Activated CD4-positive, CD25-positive, alpha-beta regulatory T cell treated with anti-CD3 and anti-CD28 coated beads, Interleukin-2, amount 50 U/mL, for 24 hours (primary cell): ENCODE data around the gene BAIAP2L2.
"Not testable (repeated sequence)": the region's sequence is repeated elsewhere in the genome, so short reads cannot be mapped to it uniquely, and the experiment has no call there.

Experiments used
- ATAC-seq, 2 donors: fragments of 150-1000 bp; cut with Tn5 transposase; one replicate each; pipeline ENCODE4 v1.10.0; 2021; ENCODE audit warnings: mild to moderate bottlenecking in 1 of 2, moderate library complexity in 1 of 2

BAIAP2L2 gene, protein sequence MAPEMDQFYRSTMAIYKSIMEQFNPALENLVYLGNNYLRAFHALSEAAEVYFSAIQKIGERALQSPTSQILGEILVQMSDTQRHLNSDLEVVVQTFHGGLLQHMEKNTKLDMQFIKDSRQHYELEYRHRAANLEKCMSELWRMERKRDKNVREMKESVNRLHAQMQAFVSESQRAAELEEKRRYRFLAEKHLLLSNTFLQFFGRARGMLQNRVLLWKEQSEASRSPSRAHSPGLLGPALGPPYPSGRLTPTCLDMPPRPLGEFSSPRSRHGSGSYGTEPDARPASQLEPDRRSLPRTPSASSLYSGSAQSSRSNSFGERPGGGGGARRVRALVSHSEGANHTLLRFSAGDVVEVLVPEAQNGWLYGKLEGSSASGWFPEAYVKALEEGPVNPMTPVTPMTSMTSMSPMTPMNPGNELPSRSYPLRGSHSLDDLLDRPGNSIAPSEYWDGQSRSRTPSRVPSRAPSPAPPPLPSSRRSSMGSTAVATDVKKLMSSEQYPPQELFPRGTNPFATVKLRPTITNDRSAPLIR

DNA sequence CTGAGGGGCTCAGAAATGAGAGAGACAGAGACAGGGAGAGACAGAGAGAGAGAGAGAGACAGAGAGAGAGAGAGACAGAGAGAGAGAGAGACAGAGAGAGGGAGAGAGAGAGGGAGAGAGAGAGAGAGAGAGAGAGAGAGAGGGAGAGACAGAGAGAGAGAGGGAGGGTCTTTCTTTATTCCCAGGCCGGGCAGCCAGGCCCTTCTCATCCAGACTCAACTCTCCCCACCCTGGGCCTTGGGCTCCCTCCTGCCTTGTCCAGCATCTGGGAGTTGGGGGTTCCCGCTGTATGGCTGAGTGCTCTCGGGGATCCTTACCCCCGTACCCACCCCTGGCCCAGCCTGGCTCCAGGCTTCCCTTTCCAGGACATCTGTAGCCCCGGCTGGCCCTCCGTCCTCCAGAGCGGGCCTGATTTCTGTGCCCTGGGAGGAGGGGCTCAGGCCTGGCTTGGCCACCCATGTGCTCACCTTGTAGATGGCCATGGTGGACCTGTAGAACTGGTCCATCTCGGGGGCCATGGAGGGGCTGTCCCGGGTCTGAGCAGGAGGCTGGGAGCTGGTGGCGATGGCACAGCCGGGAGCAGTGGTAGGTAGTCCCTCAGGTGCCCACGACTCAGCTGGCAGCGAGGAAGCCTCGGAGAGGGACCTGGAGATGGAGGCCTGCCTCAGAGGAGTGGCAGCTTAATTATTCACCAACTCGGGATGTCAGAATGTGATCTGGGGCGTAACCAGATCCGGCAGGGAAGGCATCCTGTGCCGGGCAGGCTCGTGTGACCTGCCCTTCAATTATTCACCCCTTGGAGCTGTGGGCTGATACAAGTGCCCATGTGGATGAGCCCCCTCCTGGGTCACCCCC, at the start of gene BAIAP2L2:
BAIAP2L2 (minus strand) TSS at position 677 of the 855 bp plus-strand sequence; CDS start at position 518, 159 bp downstream.
- no peak for ATAC-seq

DNA sequence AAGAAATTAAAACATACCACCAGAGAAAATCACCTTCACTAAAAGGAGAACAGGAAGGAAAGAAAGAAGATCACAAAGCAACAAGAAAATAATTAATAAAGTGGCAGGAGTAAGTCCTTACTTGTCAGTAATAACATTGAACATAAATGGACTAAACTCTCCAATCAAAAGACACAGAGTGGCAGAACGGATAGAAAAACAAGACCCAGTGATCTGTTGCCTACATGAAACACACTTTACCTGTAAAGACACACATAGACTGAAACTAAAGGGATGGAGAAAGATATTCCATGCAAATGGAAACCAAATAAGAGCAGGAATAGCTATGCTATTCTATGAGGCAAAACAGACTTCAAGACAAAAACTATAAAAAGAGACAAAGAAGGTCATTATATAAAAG, 45.2 kb upstream of the BAIAP2L2 start:
- no peak for ATAC-seq

DNA sequence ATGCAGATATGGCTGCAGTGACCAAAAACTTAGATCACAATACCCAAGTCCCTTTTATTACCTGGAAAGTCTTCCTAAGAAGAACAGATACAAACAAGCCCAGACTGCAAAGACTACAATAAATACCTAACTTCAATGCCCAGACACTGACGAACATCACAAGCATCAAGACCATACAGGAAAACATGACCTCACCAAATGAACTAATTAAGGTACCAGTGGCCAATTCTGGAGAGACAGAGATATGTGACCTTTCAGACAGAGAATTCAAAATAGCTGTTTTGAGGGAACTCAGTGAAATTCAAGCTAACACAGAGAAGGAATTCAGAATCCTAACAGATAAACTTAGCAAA, 44.1 kb upstream of the BAIAP2L2 start:
- not testable (repeated sequence) for ATAC-seq

DNA sequence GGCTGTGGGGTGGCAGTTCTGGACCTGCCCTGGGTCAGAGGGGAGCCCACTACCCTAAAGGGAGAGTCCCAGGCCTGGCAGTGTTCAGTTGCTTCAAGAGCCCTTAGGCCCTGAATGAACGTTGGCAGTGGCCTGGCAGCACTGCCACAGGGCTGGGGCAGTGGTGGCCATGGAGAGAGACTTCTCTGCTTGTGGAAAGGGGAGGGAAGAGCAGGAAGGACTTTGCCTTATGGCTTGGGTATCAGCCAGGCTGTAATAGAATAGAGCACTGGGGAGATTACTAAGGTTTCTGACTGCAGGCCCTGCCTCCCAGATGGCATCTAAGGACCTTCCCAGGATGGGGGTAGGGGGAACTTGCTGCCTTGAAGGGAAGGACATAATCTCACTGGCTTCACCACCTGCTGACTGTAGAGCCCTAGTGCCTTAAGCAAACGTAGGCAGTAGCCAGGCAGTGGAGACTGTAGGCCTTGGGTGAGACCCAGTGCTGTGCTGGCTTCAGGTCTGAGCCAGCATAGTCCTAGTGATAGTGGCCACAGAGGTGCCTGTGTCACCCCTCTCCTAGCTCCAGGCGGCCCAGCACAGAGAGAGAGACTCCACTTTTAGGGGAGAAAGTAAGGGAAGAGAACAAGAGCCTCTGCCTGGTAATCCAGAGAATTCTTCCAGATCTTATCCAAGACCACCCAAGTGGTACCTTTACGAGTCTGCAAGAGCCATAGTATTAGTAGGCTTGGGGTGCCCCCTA, 43.5 kb upstream of the BAIAP2L2 start:
- ATAC-seq = no peak

DNA sequence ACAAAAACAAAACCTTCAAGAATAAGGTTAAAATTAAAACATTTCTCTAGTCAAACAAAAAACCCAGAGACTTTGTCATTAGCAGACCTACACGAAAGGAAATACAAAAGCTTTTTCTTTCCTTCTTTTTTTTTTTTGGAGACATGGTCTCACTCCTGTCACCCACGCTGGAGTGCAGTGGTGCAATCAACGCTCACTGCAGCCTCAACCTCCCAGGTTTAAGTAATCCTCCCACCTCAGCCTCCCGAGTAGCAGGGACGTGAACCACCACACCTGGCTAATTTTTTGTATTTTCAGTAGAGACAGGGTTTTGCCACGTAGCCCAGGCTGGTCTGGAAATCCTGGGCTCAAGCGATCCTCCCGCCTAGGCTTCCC, 40.6 kb upstream of the BAIAP2L2 start:
- no peak for ATAC-seq

DNA sequence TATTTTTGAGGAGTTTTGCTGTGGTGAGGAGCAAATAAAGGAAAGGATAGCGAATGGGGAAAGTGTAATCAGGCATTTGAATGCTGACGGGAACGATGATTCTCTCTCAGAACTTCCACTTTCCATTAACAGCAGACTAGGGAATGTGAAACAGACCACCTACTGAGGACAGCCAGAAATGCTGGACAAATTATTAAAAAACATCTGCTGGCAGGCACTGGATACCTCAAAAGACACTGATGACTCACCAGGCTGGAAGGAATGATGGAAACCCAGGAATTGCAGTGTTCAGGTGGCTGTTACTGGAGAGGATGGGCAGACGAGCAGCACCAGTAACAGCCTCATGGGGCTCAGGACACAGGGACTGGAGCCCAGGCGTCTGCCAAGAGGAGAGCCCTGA, 37.8 kb upstream of the BAIAP2L2 start:
- no peak for ATAC-seq

DNA sequence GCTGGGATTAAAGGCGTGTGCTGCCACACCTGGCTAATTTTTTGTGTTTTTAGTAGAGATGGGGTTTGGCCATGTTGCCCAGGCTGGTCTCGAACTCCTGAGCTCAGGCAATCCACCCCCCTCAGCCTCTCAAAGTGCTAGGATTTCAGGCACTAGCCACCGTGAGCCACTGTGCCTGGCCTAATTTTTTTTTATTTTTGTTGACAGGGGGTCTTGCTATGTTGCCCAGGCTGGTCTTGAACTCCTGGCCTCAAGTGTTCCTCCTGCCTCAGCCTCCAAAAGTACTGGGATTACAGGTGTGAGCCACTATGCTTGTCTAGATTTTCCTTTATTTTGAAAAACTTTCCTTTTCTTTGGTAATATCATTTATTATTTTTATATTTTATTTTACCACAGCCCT, 35.7 kb upstream of the BAIAP2L2 start:
- not testable (repeated sequence) for ATAC-seq

DNA sequence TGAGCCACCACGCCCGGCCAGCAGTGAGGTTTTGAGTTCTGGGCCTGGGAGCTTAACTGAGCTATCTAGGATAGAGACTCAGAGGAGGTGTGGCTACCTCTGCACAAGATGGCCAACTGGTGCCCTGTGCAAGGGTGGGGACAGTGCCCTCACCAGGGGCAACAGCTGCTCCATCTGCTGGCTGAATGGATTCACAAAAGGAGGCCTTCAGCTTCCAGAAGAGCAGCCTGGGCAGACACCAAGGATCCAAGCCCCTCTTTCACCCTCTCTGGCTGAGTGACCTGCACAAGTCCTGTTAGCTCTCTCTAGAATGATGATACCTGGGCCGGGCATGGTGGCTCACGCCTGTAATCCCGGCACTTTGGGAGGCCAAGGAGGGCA, 33.5 kb upstream of the BAIAP2L2 start:
- no peak for ATAC-seq

DNA sequence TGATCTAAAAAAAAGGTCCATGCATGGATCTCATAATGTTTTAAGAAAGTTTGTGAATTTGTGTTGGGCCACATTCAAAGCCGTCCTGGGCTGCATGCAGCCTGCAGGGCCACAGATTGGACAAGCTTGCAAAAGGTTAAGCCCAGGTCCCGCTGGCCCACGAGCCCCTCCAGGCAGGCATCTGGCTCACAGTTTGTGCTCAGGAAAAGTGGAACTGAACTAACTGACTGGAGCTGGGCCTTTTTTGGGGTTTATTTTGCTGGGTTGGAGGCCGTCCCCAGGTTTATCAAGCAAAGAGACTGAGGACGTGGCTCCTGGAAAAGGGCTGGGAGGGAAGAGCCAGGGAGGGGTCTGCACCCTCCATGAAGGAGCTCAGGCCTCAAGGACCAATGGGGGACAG, 32.1 kb upstream of the BAIAP2L2 start:
- ATAC-seq = no peak

DNA sequence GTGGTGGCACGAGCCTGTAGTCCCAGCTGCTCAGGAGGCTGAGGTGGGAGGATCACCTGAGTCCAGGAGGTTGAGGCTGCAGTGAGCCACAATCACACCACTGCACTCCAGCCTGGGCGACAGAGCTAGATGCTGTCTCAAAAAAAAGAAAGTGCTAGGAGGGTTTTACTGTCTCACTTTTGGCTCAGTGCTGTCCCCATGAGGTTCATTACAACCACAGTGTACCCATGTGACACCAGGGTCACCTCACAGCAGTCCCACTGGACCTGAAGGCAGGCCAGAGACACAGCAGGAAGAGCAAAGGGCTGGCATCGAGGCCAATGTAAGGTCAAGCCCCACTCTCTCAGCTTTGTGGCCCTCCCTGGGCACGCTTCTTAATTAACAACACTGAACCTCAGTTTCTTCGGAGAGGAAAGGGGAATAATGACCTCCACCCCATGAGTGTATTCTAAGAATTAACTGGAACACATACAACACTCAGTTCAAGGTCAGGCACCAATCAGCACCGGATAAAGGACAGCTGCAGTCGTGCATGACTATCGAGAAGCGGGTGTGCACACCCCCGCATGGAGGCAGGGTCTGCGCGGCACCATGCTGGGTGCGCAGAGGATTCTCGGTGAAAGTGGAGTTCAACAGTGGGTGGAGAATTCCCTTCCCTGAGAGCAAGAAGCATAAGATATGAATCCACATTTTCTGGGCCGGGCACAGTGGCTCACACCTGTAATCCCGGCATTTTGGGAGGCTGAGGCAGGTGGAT, 30.9 kb upstream of the BAIAP2L2 start:
- no peak for ATAC-seq

DNA sequence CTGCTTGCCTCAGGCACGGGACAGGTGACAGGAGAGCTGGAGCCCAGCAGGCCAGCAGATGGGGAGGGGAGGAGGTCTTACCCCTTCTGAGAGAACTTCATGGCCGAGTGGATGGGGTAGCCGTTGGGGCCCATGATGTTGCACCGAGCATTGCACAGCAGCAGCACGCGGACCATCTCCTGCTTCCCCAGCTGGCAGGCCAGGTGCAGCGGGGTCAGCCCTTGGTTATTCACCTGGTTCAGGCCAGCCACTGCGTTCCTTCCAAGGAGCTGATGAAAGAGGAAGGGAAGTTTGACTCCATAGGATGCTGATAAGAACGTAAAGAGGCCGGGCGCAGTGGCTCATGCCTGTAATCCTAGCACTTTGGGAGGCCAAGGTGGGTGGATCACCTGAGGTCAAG, 29.4 kb upstream of the BAIAP2L2 start:
- no peak for ATAC-seq

DNA sequence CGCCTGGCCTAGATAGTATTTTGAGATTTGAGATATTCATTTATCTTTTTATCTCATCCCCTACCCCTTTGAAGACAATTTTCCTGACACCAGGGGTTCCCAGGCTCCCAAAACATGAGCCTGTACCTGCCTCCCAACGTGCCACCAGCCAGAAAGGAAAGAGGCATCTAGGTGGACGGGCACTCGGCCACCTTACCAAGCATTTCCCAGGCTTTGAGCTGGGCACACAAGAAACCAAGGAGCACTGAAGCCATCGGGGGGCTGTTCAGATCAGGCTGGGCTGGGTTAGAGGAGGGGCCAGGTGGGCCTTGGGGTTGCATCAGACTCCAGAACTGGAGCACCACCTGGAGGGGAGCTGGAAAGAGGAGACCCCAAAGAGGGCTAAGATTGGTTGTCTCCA, 28.5 kb upstream of the BAIAP2L2 start:
- ATAC-seq = no peak

DNA sequence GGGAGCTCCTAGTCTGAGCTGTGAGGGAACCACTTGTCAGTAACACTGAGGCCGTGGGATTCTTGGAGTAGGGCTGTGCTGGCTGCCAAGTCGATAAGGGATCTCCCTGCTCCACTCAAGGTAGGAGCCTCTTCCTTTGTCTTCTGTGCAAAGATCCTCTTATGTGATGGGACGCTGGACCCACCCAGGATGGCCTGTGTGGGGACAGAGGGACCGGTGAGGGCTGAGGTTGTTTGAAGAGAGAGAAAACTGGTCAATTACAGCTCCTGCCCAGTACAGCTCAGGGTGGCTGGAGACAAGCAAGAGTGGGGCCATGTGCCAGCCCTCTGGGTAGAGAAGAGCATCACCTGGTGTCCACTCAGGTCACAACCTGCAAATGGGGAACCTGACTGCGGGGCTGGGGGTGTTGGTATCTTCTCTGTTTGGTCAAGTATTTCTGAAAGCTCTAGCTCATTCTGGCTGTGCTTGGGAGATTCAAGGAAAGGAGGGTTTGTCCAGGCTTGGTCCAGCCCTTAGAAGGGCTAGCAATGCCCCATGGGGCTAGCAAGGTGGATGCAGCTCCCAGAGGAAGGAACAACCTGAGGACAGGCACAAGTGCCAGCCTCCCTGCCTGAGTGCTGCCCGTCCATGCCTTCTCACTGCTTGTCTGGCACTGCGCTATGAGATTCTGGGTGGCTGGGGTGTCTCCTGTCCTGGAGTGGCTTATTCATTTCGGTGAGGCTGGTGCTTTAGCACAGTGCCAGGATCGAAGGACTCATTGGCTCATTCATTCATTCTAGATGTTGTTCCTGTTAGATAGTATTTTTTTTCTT, 27.6 kb upstream of the BAIAP2L2 start:
- no peak for ATAC-seq

DNA sequence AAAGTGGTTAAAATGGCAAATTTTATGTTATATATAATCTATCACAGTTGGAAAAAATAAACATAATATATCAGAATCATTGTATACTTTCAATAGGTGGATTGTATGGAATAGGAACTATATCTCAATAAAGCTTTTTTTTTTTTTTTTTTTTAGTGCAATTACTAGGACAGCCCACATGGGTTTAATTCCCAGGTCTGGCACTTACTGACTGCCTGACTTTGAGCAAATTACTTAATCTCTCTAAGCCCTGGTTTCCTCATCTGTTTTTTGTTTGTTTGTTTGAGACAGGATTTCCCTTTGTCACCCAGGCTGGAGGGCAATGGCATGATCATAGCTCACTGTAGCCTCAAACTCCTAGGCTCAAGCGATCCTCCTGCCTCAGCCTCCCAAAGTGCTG, 26.1 kb upstream of the BAIAP2L2 start:
- no peak for ATAC-seq

DNA sequence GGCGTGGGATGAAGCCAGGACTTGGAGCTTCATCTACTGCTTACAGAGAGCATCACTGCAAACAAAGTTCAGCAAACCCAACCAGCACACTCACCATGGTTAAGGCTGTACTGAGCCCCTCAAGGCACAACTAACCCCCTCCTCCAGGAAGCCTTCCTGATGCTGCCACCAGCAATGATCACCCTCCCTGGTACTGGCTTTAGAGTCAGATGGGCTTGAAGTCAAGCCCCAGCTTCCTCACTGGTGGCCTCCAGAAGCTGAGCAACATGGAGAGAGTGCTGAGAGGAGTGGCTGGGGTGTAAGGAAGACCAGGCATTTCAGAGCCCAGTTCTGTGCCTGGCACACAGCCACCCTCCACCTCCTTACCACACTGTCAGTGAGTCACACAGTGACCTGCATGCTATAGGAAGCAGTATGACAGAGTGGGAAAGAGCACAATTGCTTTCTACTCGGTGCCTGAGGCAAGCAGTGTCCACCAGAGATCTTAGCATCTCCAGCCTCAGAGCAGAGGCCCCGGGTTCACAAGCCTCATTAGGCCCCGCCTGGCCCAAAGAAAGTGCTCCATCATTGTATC, 24.7 kb upstream of the BAIAP2L2 start:
- ATAC-seq = no peak

DNA sequence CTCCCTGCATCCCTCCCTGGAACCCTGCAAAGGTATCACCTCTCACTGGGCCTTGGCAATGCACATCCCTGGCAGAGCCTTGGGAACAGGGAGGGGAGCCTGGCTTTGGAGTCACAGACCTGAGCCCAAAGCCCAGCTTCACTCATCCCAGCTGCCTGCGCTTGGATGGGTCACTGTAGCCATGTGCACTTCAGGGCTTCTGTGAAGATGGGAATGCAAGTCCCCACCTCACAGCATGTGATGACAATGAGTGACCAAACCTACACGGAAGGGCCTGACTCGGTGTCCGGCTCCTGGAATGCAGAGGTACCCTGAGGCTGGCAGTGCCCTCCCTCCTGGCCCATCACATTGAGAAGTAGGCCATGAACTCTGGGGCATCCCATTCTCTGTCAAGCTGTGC, 22.8 kb upstream of the BAIAP2L2 start:
- ATAC-seq = no peak

DNA sequence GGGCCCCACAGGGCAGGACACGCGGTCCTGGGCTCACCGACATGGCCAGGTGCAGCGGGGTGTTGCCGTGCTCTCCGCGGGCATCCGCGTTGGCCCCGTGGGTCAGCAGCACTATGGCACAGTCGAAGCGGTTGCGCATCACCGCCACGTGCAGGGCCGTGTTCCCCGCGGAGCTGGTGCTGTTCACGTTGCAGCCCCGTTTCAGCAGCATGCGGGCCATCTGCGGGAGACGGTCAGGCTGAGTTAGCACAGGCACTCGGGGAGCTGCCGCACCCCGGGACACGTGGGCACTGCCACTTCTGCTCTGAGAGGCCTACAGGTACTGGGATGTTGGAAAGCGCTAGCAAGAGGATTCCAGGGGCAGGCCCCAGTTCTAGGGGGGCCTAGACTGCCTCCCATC, 22.3 kb upstream of the BAIAP2L2 start:
- no peak for ATAC-seq

DNA sequence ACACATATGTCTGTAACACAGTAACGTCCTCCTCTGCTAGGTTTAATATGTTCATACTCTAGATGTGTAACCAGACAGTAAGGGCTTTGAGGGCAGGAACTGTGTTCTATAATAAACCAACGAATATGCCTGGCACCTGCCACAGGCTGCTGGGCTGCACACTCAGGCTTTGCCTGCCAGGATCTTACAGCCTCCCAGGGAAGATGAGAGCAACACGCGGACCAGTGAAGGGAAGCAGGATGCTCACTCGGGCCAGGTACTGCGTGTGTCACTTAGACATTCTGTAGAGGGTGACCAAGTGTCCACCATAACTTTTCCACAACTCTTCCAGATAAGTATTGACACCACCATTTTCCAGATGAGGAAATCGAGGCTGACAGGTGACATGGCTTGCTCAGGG, 21.7 kb upstream of the BAIAP2L2 start:
- ATAC-seq = no peak

DNA sequence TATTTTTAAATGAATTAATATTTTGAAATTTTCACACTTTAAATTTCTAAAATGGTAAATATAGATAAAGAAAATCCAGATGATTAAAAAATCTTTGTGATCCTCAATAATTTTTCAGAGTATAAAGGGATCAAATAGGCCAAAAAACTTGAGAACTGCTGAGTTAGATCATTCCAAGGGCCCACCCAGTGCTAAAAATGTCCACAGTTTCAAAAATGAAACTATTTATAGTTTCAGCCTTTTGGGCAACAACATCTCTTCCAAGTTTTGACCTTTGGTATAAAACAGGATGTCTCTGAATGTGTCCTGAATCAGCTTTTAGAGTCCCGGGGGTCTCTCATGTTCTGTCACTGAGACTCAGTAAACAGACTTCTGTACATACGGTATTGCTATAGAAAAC, 20.9 kb upstream of the BAIAP2L2 start:
- no peak for ATAC-seq

DNA sequence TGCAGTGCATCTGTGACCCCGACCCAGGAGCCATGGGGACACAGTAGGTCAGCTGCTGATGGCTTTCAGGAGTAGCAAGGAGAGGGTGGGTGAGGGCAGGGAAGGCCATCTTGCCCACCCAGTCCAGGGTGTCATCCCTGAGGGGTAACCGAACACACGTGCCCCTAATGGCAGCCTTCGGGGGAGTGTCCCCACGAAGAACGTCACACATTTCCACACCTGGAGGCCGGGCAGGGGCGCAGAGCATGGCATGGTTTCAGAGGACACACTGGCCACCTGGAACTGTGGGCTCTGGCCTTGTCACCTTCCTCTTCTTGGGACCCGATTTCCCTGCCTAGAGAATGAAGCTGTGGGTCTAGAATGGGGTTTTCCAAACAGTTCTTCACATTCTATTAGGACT, 19.4 kb upstream of the BAIAP2L2 start:
- ATAC-seq = no peak

DNA sequence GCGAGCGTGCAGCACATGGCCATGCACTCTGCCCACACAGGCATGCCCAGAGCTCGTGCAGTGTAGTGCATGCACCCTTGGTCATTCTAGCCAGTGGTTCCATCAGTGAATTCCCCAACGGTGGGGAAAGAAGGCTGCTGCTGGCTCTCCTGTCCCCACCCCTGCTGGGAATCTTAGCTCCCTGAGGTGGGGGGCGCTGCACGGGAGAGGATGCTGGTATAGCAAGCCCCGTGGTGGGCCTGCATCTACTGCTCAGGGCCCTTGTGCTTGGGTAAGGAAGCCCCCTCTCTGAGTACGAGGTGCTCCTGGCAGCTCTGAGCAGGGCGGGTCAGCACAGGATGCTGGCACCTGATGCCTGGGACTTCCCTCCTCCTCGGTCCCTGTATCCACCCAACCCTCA, 18.5 kb upstream of the BAIAP2L2 start:
- no peak for ATAC-seq
